ENCODE results near the gene PYGO1.

The PYGO1 gene

DNA sequence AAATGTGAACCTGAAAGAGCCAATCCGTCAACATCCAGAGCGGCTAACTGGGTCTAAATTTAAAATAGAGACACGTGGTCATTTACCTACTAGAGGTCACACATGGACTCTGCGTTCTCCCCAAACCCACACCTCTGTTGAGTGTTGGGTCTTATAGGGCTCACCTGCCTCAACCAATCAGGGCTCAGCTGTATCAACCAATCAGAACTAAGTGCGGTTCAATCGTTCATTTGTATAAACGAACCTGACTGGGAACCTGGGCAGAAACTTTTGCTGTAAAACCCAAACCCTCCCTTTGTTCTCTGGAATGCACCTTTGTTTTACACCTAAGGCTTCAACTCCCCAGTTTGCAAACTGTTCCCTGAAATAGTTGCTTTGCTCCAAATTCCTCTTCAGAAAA, 89.0 kb downstream of the PYGO1 start:
- no peak for DNase-seq

GRCh38 chr15:55498109-55498938, 89.8 kb downstream of the PYGO1 start:
- peak; percentile 84 for DNase-seq

- DNase-seq: no peak
These were observed 91.4 kb downstream of the PYGO1 start for GRCh38 chr15:55496716-55497115.

DNA sequence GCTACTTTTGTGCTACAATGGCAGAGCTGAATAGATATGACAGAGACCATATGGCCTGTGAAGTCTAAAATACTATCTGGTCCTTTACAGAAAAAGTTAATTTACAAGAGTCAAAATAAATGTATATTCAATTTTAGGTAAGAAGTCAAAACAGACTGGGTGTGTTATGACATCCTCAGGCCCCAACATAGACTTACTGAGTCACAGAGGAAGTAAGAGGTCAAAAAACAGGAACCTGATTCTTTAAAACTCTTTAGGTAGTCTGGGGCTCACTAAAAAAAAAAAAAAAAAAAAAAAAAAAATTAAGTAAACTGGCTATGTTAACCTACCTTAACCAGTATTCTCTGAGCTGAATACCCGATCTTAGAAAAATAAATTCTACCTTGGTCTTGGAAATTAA, 93.2 kb downstream of the PYGO1 start:
- peak; percentile 3 for DNase-seq

- peak; percentile 82 for DNase-seq
These were observed 99.1 kb downstream of the PYGO1 start for GRCh38 chr15:55488952-55489600.
